Measurements from ENCODE around the gene STIMATE. TPM values are rescaled to one million over a fixed set of nuclear protein-coding genes. Genes with fewer than 3 reads are reported as not detected.

The STIMATE gene
- total and polyA plus RNA-seq, 10 of the 15 experiments (the other 5 are each of a cell fraction or from before 2014, with no cell fraction given): 0.24 to 24.1 (median 15.4) TPM

DNA sequence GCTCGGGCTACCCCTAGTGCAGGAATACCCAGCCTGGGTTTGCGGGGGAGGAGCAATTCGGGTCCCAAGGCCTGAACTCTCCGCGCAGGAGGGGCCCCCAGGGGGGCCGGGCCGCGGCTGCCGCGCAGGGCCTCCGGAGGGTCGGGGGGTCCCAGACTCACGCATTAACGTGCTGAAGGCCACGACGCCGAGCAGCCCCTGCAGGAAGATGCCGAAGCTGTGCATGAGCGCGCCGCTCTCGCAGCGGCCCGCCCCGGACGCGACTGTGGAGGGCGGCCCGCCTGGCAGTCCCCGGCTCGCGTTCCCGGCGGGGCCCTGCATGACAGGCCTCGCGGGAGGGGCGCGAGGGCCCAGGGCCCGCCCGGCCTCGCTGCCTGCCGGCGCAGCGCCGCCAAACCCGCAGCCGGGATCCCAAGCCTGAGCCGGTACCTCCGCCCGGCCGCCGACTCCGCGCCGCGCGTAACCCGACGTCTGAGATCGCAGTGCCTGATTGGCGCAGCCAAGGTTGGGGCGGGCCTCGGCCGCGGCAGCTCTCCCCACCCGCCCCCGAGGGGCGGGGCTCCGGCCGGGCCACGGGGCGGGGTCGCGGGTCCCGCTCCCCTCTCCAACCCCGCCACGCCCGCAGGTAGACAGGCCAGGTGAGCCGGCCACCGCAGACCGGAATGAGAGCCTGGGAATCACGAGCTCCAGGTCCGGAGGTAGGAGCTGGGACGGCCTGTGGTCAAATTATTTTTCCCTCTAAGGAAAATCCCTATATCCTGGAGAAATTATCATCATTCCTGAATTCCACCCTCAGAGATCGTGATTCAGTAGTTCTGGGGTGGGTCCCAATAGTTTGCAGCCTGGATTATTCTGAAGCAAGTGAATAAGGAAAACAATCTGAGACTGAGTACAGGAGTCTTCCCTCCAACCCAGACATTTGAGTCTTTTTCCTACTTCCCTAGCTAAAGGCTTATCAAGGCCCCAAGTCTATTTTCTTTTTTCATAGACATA lies at the start of gene STIMATE (continued):
- TF ChIP-seq, protein P1, sequence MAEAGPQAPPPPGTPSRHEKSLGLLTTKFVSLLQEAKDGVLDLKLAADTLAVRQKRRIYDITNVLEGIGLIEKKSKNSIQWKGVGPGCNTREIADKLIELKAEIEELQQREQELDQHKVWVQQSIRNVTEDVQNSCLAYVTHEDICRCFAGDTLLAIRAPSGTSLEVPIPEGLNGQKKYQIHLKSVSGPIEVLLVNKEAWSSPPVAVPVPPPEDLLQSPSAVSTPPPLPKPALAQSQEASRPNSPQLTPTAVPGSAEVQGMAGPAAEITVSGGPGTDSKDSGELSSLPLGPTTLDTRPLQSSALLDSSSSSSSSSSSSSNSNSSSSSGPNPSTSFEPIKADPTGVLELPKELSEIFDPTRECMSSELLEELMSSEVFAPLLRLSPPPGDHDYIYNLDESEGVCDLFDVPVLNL (IDR thresholded peaks at IDR 0.05; ENCODE audit: low read depth, low read length): no peak
- TF ChIP-seq ZNF384 (IDR thresholded peaks at IDR 0.05; ENCODE audit: borderline replicate concordance, low read depth, low read length): no peak
- TF ChIP-seq, protein P2, sequence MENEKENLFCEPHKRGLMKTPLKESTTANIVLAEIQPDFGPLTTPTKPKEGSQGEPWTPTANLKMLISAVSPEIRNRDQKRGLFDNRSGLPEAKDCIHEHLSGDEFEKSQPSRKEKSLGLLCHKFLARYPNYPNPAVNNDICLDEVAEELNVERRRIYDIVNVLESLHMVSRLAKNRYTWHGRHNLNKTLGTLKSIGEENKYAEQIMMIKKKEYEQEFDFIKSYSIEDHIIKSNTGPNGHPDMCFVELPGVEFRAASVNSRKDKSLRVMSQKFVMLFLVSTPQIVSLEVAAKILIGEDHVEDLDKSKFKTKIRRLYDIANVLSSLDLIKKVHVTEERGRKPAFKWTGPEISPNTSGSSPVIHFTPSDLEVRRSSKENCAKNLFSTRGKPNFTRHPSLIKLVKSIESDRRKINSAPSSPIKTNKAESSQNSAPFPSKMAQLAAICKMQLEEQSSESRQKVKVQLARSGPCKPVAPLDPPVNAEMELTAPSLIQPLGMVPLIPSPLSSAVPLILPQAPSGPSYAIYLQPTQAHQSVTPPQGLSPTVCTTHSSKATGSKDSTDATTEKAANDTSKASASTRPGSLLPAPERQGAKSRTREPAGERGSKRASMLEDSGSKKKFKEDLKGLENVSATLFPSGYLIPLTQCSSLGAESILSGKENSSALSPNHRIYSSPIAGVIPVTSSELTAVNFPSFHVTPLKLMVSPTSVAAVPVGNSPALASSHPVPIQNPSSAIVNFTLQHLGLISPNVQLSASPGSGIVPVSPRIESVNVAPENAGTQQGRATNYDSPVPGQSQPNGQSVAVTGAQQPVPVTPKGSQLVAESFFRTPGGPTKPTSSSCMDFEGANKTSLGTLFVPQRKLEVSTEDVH (IDR thresholded peaks at IDR 0.05; ENCODE audit: low read depth, partially characterized antibody): no peak
- TF ChIP-seq, protein P3, sequence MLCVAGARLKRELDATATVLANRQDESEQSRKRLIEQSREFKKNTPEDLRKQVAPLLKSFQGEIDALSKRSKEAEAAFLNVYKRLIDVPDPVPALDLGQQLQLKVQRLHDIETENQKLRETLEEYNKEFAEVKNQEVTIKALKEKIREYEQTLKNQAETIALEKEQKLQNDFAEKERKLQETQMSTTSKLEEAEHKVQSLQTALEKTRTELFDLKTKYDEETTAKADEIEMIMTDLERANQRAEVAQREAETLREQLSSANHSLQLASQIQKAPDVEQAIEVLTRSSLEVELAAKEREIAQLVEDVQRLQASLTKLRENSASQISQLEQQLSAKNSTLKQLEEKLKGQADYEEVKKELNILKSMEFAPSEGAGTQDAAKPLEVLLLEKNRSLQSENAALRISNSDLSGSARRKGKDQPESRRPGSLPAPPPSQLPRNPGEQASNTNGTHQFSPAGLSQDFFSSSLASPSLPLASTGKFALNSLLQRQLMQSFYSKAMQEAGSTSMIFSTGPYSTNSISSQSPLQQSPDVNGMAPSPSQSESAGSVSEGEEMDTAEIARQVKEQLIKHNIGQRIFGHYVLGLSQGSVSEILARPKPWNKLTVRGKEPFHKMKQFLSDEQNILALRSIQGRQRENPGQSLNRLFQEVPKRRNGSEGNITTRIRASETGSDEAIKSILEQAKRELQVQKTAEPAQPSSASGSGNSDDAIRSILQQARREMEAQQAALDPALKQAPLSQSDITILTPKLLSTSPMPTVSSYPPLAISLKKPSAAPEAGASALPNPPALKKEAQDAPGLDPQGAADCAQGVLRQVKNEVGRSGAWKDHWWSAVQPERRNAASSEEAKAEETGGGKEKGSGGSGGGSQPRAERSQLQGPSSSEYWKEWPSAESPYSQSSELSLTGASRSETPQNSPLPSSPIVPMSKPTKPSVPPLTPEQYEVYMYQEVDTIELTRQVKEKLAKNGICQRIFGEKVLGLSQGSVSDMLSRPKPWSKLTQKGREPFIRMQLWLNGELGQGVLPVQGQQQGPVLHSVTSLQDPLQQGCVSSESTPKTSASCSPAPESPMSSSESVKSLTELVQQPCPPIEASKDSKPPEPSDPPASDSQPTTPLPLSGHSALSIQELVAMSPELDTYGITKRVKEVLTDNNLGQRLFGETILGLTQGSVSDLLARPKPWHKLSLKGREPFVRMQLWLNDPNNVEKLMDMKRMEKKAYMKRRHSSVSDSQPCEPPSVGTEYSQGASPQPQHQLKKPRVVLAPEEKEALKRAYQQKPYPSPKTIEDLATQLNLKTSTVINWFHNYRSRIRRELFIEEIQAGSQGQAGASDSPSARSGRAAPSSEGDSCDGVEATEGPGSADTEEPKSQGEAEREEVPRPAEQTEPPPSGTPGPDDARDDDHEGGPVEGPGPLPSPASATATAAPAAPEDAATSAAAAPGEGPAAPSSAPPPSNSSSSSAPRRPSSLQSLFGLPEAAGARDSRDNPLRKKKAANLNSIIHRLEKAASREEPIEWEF (IDR thresholded peaks at IDR 0.05; ENCODE audit: insufficient replicate concordance, low read depth, low read length): no peak
- no peak for TF ChIP-seq JUNB (IDR thresholded peaks at IDR 0.05)
- no peak for TF ChIP-seq SRF (IDR thresholded peaks at IDR 0.05; ENCODE audit: low read depth in 2 of 2, low read length in 2 of 2)
- no peak; the same call in 1 of the 2 replicates for TF ChIP-seq PAX5 (IDR thresholded peaks at IDR 0.05; ENCODE audit: borderline replicate concordance, low read depth, low read length)
- no peak for TF ChIP-seq MTA3 (IDR thresholded peaks at IDR 0.05; ENCODE audit: borderline replicate concordance, low read length)
- TF ChIP-seq, protein P4, sequence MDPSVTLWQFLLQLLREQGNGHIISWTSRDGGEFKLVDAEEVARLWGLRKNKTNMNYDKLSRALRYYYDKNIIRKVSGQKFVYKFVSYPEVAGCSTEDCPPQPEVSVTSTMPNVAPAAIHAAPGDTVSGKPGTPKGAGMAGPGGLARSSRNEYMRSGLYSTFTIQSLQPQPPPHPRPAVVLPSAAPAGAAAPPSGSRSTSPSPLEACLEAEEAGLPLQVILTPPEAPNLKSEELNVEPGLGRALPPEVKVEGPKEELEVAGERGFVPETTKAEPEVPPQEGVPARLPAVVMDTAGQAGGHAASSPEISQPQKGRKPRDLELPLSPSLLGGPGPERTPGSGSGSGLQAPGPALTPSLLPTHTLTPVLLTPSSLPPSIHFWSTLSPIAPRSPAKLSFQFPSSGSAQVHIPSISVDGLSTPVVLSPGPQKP (IDR thresholded peaks at IDR 0.05; ENCODE audit: low read depth, low read length): no peak
- TF ChIP-seq, protein P5, sequence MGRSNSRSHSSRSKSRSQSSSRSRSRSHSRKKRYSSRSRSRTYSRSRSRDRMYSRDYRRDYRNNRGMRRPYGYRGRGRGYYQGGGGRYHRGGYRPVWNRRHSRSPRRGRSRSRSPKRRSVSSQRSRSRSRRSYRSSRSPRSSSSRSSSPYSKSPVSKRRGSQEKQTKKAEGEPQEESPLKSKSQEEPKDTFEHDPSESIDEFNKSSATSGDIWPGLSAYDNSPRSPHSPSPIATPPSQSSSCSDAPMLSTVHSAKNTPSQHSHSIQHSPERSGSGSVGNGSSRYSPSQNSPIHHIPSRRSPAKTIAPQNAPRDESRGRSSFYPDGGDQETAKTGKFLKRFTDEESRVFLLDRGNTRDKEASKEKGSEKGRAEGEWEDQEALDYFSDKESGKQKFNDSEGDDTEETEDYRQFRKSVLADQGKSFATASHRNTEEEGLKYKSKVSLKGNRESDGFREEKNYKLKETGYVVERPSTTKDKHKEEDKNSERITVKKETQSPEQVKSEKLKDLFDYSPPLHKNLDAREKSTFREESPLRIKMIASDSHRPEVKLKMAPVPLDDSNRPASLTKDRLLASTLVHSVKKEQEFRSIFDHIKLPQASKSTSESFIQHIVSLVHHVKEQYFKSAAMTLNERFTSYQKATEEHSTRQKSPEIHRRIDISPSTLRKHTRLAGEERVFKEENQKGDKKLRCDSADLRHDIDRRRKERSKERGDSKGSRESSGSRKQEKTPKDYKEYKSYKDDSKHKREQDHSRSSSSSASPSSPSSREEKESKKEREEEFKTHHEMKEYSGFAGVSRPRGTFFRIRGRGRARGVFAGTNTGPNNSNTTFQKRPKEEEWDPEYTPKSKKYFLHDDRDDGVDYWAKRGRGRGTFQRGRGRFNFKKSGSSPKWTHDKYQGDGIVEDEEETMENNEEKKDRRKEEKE (IDR thresholded peaks at IDR 0.05): no peak
- TF ChIP-seq RB1 (IDR thresholded peaks at IDR 0.05; ENCODE audit: borderline replicate concordance): peak; percentile 85
- no peak for TF ChIP-seq ZNF24 (IDR thresholded peaks at IDR 0.05)
- no peak for TF ChIP-seq KLF5 (IDR thresholded peaks at IDR 0.05; ENCODE audit: partially characterized antibody)

Measured in GM12878 (cell line).